GM21619 (cell line): ENCODE results near the gene DHX57.
A peak's percentile ranks its signal among the peaks of the same experiment; 100 is the strongest.
"Not testable (repeated sequence)": the region's sequence is repeated elsewhere in the genome, so short reads cannot be mapped to it uniquely, and the experiment has no call there.

Experiments
- ATAC-seq: cut with Tn5 transposase; IDR thresholded peaks from one replicate; pipeline ENCODE4 v1.9.1; 2021; ENCODE audit not compliant: unreplicated experiment

Gene DHX57

GRCh38 chr2:38866773-38867443 lies 8.8 kb downstream of the DHX57 start:
- no peak for ATAC-seq

GRCh38 chr2:38863061-38863695 lies 12.6 kb downstream of the DHX57 start:
- no peak for ATAC-seq

GRCh38 chr2:38862476-38862875 lies 13.3 kb downstream of the DHX57 start:
- ATAC-seq = no peak

GRCh38 chr2:38856165-38856564 lies 19.6 kb downstream of the DHX57 start:
- ATAC-seq = no peak

GRCh38 chr2:38850045-38850444 lies 25.7 kb downstream of the DHX57 start:
- peak; percentile 87 for ATAC-seq

GRCh38 chr2:38836791-38837190 lies 38.9 kb downstream of the DHX57 start:
- ATAC-seq = peak; percentile 6

- peak; percentile 94 for ATAC-seq
Measured at GRCh38 chr2:38835990-38836389, 39.7 kb downstream of the DHX57 start.

GRCh38 chr2:38835015-38835601 lies 40.6 kb downstream of the DHX57 start:
- ATAC-seq = no peak

GRCh38 chr2:38830526-38831159 lies 45.1 kb downstream of the DHX57 start:
- ATAC-seq = no peak

GRCh38 chr2:38829971-38830370 lies 45.8 kb downstream of the DHX57 start:
- no peak for ATAC-seq

GRCh38 chr2:38828460-38828859 lies 47.3 kb downstream of the DHX57 start:
- ATAC-seq = no peak

- ATAC-seq = not testable (repeated sequence)
Measured at GRCh38 chr2:38827539-38828145, 48.1 kb downstream of the DHX57 start.

GRCh38 chr2:38825956-38826355 lies 49.8 kb downstream of the DHX57 start:
- no peak for ATAC-seq

- ATAC-seq = no peak
Measured at GRCh38 chr2:38824906-38825305, 50.8 kb downstream of the DHX57 start.

- ATAC-seq = no peak
Measured at GRCh38 chr2:38823386-38823785, 52.3 kb downstream of the DHX57 start.

- ATAC-seq = no peak
Measured at GRCh38 chr2:38818565-38818964, 57.2 kb downstream of the DHX57 start.

GRCh38 chr2:38815936-38816335 lies 59.8 kb downstream of the DHX57 start:
- ATAC-seq = no peak

GRCh38 chr2:38810488-38810887 lies 65.2 kb downstream of the DHX57 start:
- no peak for ATAC-seq

- ATAC-seq = no peak
Measured at GRCh38 chr2:38808677-38809076, 67.1 kb downstream of the DHX57 start.

- ATAC-seq = no peak
Measured at GRCh38 chr2:38806733-38807059, 69.0 kb downstream of the DHX57 start.

- ATAC-seq = no peak
Measured at GRCh38 chr2:38806015-38806732, 69.6 kb downstream of the DHX57 start.
